Neural cell (in vitro differentiated cells): Measurements from ENCODE around the gene ZSWIM6.

Experiments
- EP300 ChIP-seq: fragments of 450-650 bp; conservative IDR thresholded peaks from 2 replicates; pipeline ENCODE4 v1.6.1; 2014; ENCODE audit warnings: antibody characterized with exemption, mild to moderate bottlenecking, moderate library complexity; ENCODE audit not compliant: poor library complexity, severe bottlenecking
- EZH2 ChIP-seq: fragments of 200-600, 300-800 bp; shearing (Covaris generic), sonication (generic); IDR thresholded peaks from 2 replicates; pipeline ENCODE4 v1.6.1; 2014; ENCODE audit warnings: antibody characterized with exemption, low read length, borderline replicate concordance, mild to moderate bottlenecking; ENCODE audit not compliant: insufficient read depth, poor library complexity, severe bottlenecking
- MXI1 ChIP-seq: fragments of 450-650 bp; conservative IDR thresholded peaks from 2 replicates; pipeline ENCODE4 v1.6.1; 2014; ENCODE audit warnings: antibody characterized with exemption, mild to moderate bottlenecking; ENCODE audit not compliant: poor library complexity, severe bottlenecking
- POLR2AphosphoS5 ChIP-seq: IDR thresholded peaks from 2 replicates; pipeline ENCODE4 v1.6.1; 2012
- REST ChIP-seq: IDR thresholded peaks from 2 replicates; pipeline ENCODE4 v1.6.1; 2012; ENCODE audit warnings: borderline replicate concordance
- SMC3 ChIP-seq: fragments of 450-650 bp; conservative IDR thresholded peaks from 2 replicates; pipeline ENCODE4 v1.6.1; 2014; ENCODE audit warnings: antibody characterized with exemption, mild to moderate bottlenecking, moderate library complexity; ENCODE audit not compliant: poor library complexity
- TAF1 ChIP-seq: IDR thresholded peaks from 2 replicates; pipeline ENCODE4 v1.6.1; 2012; ENCODE audit warnings: low read depth
- TF ChIP-seq, protein P1 (sequence below): fragments of 450-650 bp; IDR thresholded peaks from 2 replicates; pipeline ENCODE4 v1.5.1; 2014; ENCODE audit warnings: antibody characterized with exemption, mild to moderate bottlenecking, moderate library complexity; ENCODE audit not compliant: poor library complexity, severe bottlenecking

- no peak for TF ChIP-seq EZH2
- no peak for TF ChIP-seq EP300
- TF ChIP-seq POLR2AphosphoS5, result no peak
- TF ChIP-seq, protein P1, sequence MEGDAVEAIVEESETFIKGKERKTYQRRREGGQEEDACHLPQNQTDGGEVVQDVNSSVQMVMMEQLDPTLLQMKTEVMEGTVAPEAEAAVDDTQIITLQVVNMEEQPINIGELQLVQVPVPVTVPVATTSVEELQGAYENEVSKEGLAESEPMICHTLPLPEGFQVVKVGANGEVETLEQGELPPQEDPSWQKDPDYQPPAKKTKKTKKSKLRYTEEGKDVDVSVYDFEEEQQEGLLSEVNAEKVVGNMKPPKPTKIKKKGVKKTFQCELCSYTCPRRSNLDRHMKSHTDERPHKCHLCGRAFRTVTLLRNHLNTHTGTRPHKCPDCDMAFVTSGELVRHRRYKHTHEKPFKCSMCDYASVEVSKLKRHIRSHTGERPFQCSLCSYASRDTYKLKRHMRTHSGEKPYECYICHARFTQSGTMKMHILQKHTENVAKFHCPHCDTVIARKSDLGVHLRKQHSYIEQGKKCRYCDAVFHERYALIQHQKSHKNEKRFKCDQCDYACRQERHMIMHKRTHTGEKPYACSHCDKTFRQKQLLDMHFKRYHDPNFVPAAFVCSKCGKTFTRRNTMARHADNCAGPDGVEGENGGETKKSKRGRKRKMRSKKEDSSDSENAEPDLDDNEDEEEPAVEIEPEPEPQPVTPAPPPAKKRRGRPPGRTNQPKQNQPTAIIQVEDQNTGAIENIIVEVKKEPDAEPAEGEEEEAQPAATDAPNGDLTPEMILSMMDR, result no peak
- no peak for TF ChIP-seq MXI1
- no peak for TF ChIP-seq TAF1
- TF ChIP-seq REST, result no peak
- TF ChIP-seq SMC3, result no peak
Observed at GRCh38 chr5:61416010-61416409, 84.0 kb downstream of the ZSWIM6 start.
